Inflammatory macrophage treated with lipopolysaccharide for 4 hours (primary cell): Measurements from ENCODE around the gene CCT3.
"Not testable (repeated sequence)": the region's sequence is repeated elsewhere in the genome, so short reads cannot be mapped to it uniquely, and the experiment has no call there.

ENCODE experiments used
- DNase-seq: peaks from one replicate; pipeline ENCODE4 v3.0.0-alpha.2; 2020

Gene CCT3

GRCh38 chr1:156368157-156368658, 30.1 kb upstream of the CCT3 start:
- DNase-seq, result no peak

GRCh38 chr1:156367383-156368156, 29.5 kb upstream of the CCT3 start:
- no peak for DNase-seq

- DNase-seq, result no peak
Observed at GRCh38 chr1:156366378-156367166, 28.5 kb upstream of the CCT3 start.

GRCh38 chr1:156365754-156366153, 27.7 kb upstream of the CCT3 start:
- no peak for DNase-seq

- no peak for DNase-seq
Observed at GRCh38 chr1:156360534-156360933, 22.4 kb upstream of the CCT3 start.

GRCh38 chr1:156359973-156360372, 21.9 kb upstream of the CCT3 start:
- DNase-seq, result no peak

GRCh38 chr1:156359249-156359648, 21.2 kb upstream of the CCT3 start:
- DNase-seq, result no peak

GRCh38 chr1:156358641-156359040, 20.5 kb upstream of the CCT3 start:
- no peak for DNase-seq

- DNase-seq, result no peak
Observed at GRCh38 chr1:156357977-156358376, 19.9 kb upstream of the CCT3 start.

- peak; percentile 27 for DNase-seq
Observed at GRCh38 chr1:156356875-156357534, 18.9 kb upstream of the CCT3 start.

- DNase-seq, result no peak
Observed at GRCh38 chr1:156356262-156356874, 18.3 kb upstream of the CCT3 start.

GRCh38 chr1:156352481-156352880, 14.4 kb upstream of the CCT3 start:
- not testable (repeated sequence) for DNase-seq

- no peak for DNase-seq
Observed at GRCh38 chr1:156347331-156347730, 9.2 kb upstream of the CCT3 start.

- no peak for DNase-seq
Observed at GRCh38 chr1:156346636-156347035, 8.5 kb upstream of the CCT3 start.

GRCh38 chr1:156346035-156346434, 7.9 kb upstream of the CCT3 start:
- DNase-seq, result not testable (repeated sequence)

- no peak for DNase-seq
Observed at GRCh38 chr1:156344409-156344808, 6.3 kb upstream of the CCT3 start.

GRCh38 chr1:156342166-156342955, 4.3 kb upstream of the CCT3 start:
- peak; percentile 59 for DNase-seq

- DNase-seq, result no peak
Observed at GRCh38 chr1:156337888-156338179, 258 bp downstream of the CCT3 start.

- DNase-seq, result no peak
Observed at GRCh38 chr1:156337052-156337887, 822 bp downstream of the CCT3 start.

- peak; percentile 15 for DNase-seq
Observed at GRCh38 chr1:156336242-156336641, 1.9 kb downstream of the CCT3 start.

GRCh38 chr1:156323179-156323578, 14.9 kb downstream of the CCT3 start:
- DNase-seq, result not testable (repeated sequence)
